Activated CD8-positive, alpha-beta memory T cell treated with anti-CD3 and anti-CD28 coated beads, Interleukin-2, amount 50 U/mL, for 24 hours (primary cell): Measurements from ENCODE around the gene CDK3.
"Not testable (repeated sequence)": the region's sequence is repeated elsewhere in the genome, so short reads cannot be mapped to it uniquely, and the experiment has no call there.

Source experiments
- DNase-seq: peaks from one replicate; pipeline ENCODE4 v3.0.0-alpha.2; 2020; ENCODE audit errors: extremely low read depth

Gene CDK3

DNA sequence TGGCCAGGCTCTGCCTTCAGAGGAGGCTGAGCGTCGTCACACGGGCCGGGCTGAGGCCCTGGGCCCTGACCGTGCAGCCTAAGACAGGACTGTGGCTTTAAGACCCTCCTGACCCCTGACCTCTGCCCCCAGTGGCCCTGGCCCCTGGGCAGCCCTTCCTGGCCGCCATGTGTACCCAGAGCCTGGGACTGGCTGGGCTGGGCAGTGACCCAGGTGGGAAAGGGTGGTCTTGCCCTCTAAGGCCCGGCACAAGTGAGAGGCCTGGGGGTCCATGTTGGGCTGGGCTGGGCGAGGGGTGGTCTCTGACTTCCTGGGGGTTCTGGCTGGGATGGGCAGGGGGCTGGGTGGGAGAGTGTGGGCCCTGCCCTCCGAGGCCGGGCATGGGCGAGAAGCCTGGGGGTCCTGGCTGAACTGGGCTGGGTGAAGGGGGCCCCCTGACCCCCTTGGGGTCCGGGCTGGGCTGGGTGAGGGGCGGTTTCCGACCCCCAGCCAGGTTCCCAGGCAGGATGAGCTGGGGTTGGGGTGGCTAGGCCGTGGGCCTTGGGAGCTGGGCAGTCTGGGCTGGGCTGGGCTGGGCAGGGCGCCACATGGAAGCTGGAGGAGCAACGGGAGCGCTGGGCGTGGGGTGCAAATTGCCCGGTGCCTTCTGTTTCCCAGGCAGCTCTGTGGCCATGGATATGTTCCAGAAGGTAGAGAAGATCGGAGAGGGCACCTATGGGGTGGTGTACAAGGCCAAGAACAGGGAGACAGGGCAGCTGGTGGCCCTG, at the start of gene CDK3:
CDK3 (plus strand) TSS at position 101 of the 767 bp plus-strand sequence; CDS start at position 672, 571 bp downstream.
- DNase-seq: no peak

- DNase-seq: no peak
Observed at GRCh38 chr17:75950855-75951554, 49.6 kb upstream of the CDK3 start.

- DNase-seq: no peak
Observed at GRCh38 chr17:75959051-75959838, 41.4 kb upstream of the CDK3 start.

GRCh38 chr17:75959839-75960511, 40.7 kb upstream of the CDK3 start:
- DNase-seq: no peak

GRCh38 chr17:75965468-75965867, 35.2 kb upstream of the CDK3 start:
- DNase-seq: no peak

GRCh38 chr17:75969044-75969443, 31.6 kb upstream of the CDK3 start:
- DNase-seq: not testable (repeated sequence)

DNA sequence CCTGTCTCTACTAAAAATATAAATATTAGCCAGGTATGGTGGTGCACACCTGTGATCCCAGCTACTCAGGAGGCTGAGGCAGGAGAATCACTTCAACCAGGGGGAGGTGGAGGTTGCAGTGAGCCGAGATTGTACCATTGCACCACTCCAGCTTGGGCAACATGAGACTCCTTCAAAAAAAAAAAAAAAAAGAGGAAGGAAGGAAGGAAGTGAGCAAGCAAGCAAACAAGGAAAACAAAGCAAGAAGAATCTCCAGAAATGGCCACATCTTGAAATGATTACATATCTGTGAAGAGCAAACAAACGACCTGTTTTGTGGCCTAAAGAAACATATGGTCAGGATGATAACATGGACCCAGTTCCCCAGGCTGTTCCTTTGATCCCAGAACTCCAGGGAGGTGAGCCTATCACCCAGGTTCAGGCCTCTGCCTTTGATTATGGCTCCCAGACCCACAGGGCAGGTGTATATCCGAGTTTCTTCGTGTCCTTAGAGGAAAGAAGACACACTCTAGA, 30.6 kb upstream of the CDK3 start:
- DNase-seq: no peak

- DNase-seq: no peak
Observed at GRCh38 chr17:75970626-75971025, 30.0 kb upstream of the CDK3 start.

- not testable (repeated sequence) for DNase-seq
Observed at GRCh38 chr17:75975187-75975586, 25.5 kb upstream of the CDK3 start.

GRCh38 chr17:75975757-75976174, 24.9 kb upstream of the CDK3 start:
- no peak for DNase-seq

DNA sequence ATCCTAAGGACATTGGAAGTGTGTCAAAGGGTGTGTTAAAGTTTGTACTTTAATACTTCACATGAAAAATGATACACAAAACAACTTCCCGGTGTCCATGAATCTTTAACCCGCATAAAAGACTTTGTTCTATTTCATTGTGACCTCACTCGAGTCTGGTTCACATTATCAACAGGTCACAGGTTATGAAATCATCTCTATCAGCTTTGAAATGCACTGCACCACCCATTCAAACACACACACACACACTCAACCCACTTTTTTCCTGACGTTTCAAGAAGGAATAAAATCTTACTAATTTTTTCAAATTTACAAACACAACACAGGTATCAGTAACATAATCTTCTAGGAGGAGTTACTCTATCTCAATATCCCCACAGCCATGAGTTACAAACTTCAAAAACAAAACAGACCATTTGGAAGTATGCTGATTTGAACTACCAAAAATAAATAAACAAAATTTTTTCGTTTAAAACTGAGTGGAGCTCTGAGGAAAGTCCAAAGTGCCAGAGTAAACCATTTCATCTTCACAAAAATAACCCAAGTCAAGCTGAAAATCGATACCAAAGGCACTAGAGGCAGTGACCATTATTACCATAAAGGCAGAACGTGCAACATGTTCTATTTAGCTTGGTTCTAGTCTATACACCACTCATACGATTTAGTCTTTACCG, 24.3 kb upstream of the CDK3 start:
- DNase-seq: no peak

DNA sequence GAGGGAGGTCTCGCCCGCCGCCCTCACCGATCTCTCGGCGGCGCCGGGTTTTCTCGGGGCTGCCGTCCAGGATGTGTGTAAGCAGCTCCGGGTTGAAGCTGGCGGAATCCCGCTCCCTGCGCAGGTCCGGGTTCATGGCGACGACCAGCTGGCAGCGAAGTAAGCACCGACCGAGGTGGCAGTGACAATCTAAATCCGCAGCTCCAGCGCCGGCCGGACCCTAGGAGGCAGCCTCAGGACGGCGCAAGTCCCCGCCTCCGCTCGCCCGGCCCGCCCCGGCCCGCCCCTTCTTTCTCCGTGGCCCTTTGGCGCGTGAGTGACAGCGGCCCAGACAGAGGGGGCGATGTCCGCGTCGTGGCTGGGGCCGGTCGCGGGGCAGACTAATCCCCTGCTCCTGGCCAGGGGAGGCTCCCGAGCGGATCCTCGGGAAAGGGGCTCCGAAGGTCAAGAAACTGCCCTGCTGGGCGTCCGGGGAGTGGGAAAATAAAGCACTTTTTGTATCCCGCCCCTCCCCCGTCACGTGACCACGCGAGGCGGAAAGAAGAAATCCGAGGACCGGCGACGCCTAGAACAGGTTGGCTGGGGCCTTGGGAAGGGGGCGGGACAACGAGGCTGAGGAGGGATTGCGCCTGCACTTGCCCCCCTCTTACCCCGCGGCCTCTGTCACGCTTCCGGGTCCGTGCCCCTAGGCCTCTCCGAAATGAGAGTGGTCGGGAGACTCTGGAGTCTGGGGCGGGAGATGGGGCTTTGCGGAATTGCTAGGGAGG, 21.5 kb upstream of the CDK3 start, which contains the start of the genes ACOX1 and TEN1:
ACOX1 (minus strand) TSS at position 229 of the 767 bp plus-strand sequence; CDS start at position 136, 93 bp downstream.
TEN1 (plus strand) TSS at position 303 of the 767 bp plus-strand sequence. CDS start 6,953 bp downstream, outside the sequence.
- DNase-seq: peak; percentile 96

GRCh38 chr17:75979705-75980187, 20.9 kb upstream of the CDK3 start:
- DNase-seq: no peak

GRCh38 chr17:75980188-75981018, 20.3 kb upstream of the CDK3 start:
- DNase-seq: no peak

DNA sequence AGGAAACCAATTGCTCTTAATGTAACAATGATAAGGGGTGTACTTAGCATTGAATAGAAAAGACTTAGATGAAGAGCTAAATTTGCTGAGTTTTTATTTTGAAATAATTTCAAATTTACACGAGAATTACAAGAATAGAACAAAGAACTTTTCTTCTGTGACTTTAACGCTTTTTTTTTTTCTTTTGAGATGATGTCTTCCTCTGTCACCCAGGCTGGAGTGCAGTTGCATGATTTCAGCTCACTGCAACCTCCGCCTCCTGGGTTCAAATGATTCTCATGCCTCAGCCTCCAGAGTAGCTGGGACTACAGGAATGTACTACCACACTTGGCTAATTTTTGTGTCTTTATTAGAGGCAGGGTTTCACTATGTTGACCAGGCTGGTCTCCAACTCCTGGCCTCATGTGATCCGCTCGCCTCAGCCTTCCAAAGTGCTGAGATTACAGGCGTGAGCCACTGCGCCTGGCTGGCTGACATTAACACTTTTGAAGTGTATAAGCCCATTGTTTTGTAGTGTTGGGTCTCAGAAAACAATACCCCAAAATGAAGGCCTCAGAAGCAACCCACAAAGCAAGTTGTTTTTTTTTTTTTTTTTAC, 19.5 kb upstream of the CDK3 start:
- DNase-seq: no peak

DNA sequence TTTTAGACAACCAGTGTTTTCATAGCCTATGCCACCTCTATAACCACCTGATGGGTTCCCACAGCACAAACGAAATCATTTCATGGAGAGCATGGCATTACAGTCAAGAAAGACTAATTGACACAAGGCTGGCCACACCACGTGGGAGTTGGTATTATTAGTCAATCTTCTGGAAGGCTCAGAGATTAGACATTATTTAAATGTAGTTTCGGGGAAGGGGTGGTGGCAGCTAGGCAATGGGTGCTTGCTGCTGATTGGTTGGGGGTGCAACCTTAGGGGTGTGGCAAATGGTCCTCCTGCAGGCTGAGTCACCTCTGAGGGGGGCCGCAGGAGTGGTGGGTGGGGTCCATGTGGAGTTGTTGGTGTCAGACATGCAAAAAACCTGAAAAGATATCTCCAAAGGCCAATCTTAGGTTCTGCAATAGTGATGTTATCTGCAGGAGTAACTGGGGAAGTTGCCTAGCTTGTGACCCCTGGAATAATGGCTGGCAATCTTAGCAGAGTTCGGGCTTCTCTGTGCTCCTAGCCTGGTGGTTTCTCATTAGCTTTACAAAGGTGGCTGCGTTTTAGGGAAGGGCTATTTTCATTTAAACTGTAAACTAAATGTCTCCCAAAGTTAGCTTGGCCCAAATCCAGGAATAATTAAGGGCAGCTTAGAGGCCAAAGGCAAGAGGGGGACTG, 17.0 kb upstream of the CDK3 start:
- no peak for DNase-seq

DNA sequence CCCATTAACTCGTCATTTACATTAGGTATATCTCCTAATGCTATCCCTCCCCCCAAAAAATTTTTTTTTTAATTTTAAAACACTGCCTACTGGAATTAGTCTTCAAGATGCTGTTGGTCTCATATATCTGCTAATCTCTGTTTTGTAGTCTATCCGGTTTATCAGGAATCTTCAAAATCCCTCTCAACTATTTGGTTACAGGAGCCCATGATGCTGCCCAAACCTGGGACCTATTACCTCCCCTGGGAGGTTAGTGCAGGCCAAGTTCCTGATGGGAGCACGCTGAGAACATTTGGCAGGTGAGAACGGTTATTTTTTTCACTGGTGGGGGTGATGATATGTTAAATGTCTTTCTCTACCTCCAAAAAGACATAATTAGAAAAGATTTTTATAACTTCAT, 14.7 kb upstream of the CDK3 start:
- DNase-seq: no peak

- DNase-seq: no peak
Observed at GRCh38 chr17:75987041-75987440, 13.6 kb upstream of the CDK3 start.
